ENCODE results near the gene LCP2.

The LCP2 gene

DNA sequence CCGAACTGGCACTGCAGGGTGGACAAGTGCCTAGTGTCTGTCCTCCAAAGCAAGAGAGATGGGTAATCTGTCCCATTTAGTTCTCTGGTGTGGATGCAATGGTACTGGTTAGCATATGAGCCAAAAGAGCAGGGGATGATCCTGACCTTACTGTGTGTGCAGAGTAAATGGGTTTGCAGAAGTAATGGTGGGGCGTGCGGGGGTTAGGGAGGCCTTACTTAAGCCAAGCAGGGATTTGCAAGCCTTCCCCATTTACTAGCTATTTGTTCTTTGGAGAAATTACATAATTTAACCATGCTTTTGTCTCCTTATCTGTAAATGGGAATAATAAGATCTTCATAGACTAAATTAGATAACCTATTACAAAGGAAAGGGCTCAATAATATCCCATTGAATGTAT, 19.9 kb upstream of the LCP2 start:
- H3K4me3 ChIP-seq (ENCODE audit: low read depth, low read length): no peak overlapping the region
- TF ChIP-seq, protein P1, sequence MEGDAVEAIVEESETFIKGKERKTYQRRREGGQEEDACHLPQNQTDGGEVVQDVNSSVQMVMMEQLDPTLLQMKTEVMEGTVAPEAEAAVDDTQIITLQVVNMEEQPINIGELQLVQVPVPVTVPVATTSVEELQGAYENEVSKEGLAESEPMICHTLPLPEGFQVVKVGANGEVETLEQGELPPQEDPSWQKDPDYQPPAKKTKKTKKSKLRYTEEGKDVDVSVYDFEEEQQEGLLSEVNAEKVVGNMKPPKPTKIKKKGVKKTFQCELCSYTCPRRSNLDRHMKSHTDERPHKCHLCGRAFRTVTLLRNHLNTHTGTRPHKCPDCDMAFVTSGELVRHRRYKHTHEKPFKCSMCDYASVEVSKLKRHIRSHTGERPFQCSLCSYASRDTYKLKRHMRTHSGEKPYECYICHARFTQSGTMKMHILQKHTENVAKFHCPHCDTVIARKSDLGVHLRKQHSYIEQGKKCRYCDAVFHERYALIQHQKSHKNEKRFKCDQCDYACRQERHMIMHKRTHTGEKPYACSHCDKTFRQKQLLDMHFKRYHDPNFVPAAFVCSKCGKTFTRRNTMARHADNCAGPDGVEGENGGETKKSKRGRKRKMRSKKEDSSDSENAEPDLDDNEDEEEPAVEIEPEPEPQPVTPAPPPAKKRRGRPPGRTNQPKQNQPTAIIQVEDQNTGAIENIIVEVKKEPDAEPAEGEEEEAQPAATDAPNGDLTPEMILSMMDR (IDR thresholded peaks at IDR 0.05; ENCODE audit: borderline replicate concordance, insufficient read depth, low read depth, low read length): no peak

DNA sequence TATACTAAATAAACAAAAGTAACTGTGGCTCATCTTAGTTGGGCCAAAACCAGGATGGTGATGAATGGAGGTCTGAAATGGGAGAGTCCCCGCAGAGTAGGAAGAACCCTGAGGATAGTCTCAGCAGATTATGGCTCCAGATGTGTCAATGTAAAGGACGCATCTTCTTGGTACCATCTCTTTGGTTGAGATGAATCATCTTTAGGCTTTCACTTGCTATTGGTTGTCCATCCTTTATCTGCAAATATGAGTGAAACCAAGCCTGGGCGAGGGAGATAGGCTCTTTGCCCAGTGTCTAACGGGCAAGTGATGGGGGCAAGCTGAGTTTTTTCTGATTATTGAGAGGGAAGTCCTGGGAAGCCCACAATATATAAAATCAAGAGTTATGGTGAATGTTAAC, 19.4 kb upstream of the LCP2 start:
- TF ChIP-seq, protein P1 (IDR thresholded peaks at IDR 0.05; ENCODE audit: borderline replicate concordance, insufficient read depth, low read depth, low read length): no peak
- H3K4me3 ChIP-seq (ENCODE audit: low read depth, low read length): no peak overlapping the region

DNA sequence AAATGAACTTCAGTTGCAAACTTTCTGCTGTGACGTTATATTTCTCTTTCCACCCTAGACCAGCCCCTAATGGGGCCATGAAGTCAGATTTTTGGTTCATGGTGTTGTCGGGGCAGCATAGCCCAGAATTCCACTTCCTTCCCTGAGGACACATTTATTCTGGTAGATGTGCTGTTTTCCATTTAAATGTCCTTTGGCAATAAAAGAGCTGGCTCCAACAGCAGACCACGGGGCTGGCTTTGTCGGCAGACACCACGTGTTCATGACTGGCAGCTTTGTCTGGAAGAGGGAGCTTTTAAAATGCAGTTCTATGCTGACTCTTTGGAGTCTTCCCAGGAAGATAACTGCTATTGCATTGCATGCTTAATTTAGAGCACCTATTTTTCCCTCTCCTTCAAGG, 17.6 kb upstream of the LCP2 start:
- H3K4me3 ChIP-seq (ENCODE audit: low read depth, low read length): no peak overlapping the region
- TF ChIP-seq, protein P1 (IDR thresholded peaks at IDR 0.05; ENCODE audit: borderline replicate concordance, insufficient read depth, low read depth, low read length): no peak

DNA sequence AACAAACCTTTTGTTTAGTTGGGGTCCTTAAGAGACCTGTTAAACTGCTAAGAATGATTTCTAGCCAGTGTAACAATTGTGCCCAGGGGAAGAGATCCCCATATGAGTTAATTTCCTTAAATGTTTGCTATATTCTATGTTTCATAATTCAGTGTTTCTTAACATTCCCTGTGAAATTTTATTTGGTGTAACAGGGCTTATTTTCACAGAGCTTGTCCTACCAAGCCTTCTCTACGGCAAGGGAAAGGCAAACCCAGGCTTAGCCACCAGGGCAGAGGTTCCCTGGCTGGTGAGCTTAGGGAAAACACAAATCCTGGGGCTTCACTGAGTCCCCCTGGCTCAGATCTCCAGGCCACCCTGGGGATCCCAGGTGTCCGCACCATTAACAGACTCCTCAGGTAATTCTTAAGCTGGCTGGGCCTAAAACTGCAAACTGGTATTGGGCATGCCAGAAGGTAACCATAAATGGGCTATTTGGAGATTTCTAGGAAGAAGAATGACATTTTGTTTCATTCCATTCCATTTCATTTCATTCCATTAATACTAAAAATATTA, 17.0 kb upstream of the LCP2 start:
- TF ChIP-seq, protein P1 (IDR thresholded peaks at IDR 0.05; ENCODE audit: borderline replicate concordance, insufficient read depth, low read depth, low read length): no peak
- no peak overlapping the region for H3K4me3 ChIP-seq (ENCODE audit: low read depth, low read length)

DNA sequence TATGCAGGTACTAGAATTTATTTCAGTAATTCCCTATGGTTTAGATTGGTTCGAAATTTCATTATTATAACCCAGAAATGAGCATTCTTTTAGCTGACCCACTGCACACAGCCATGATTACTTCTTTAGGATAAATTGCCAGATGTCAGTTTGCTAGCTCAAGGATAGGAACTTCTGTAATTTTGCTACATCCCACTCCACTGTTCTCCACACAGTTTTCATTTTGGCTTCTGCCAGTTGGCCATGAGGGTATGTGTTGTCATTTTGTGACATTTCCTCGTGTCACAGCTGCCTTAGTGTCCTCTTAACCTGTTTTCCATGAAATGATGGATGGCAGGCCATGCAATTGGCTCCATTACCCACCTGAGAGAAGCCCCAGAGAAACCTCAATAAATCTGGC, 16.2 kb upstream of the LCP2 start:
- TF ChIP-seq, protein P1 (IDR thresholded peaks at IDR 0.05; ENCODE audit: borderline replicate concordance, insufficient read depth, low read depth, low read length): no peak
- no peak overlapping the region for H3K4me3 ChIP-seq (ENCODE audit: low read depth, low read length)

DNA sequence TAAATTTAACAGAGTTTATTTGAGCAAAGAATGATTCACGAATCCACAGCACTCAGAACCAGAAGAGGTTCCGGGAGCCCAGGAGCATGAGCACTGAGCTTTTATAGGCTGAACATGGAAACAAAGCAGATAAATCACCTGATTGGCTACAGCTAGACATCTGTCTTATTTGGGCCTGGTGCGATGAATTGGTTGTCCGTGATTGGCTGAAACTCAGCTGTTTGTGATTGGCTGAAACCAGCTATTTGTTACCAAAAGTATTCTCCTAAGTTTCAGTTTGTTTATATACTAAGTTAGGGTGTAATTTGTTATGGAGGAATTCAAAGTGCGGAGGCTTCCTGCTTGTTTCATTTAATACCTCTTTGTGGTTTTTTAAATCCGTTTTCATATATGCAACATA, 15.8 kb upstream of the LCP2 start:
- TF ChIP-seq, protein P1 (IDR thresholded peaks at IDR 0.05; ENCODE audit: borderline replicate concordance, insufficient read depth, low read depth, low read length): no peak
- H3K4me3 ChIP-seq (ENCODE audit: low read depth, low read length): no peak overlapping the region

DNA sequence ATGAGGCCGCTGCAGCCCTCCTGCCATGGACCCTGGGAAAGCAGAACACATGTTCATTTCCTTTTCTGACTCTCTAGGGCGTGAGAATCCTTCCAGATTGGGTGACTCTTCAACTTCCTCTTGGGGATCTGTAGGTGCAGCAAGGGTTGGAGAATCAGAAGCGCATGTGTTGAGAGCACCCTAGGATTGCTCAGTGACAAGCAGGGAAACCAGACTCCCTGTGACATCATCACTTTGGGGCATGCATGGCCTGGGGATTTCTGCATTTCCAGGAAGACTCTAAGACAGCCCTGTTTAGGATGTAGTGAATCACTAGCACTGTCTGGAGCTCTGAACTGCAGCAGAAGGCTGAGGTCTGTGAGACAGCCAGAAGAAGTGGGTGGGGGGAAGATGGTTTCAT, 15.1 kb upstream of the LCP2 start:
- H3K4me3 ChIP-seq (ENCODE audit: low read depth, low read length): no peak overlapping the region
- TF ChIP-seq, protein P1 (IDR thresholded peaks at IDR 0.05; ENCODE audit: borderline replicate concordance, insufficient read depth, low read depth, low read length): no peak
